A172 (cell line): Measurements from ENCODE around the gene LRRC3C. TPM values are rescaled to one million over a fixed set of nuclear protein-coding genes. Genes with fewer than 3 reads are reported as not detected.
"Not testable (repeated sequence)": the region's sequence is repeated elsewhere in the genome, so short reads cannot be mapped to it uniquely, and the experiment has no call there.

Experiments used
- DNase-seq: peaks from one replicate; pipeline ENCODE4 v3.0.0-alpha.2; 2015; ENCODE audit warnings: low spot score
- total RNA-seq: library from RNA; depleted of rRNA; stranded (reverse); fragments of >200 nt; shearing (Covaris generic); gene quantifications from 2 replicates; pipeline ENCODE4 v1.2.3, GENCODE V29; 2014; rRNA removed

The LRRC3C gene
- not detected in 2 replicates for total RNA-seq

GRCh38 chr17:39927101-39927928 lies at the start of gene LRRC3C, which contains the start of gene ORMDL3:
Gene LRRC3C (plus strand): TSS chr17:39927732. CDS start chr17:39941524, 13,792 bp downstream.
Gene ORMDL3 (minus strand): TSS chr17:39927601. CDS start chr17:39924203, 3,398 bp downstream.
- peak; percentile 88 for DNase-seq

- DNase-seq: not testable (repeated sequence)
Measured at GRCh38 chr17:39886102-39886501, 41.4 kb upstream of the LRRC3C start.

- DNase-seq: no peak
Measured at GRCh38 chr17:39887078-39887477, 40.5 kb upstream of the LRRC3C start.

DNA sequence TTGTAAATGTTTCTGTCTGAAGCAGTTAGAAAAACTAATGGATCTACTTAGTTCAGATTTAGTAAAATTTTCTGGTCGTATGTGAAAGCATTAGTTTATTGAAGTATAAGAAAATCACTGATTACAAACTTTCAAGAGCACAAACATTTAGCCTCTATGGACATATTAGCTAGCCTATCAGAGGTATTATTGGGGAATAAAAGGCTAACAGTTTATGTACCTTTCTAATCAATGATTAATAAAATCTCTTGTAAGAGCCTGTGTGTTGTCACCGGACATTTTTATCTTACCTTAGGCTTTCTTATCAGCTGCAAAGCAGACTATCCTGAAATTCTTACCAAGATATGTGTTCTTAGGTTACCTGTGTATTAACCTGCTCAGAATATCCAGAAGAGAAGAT lies 38.3 kb upstream of the LRRC3C start:
- no peak for DNase-seq

- no peak for DNase-seq
Measured at GRCh38 chr17:39894681-39895376, 32.7 kb upstream of the LRRC3C start.

GRCh38 chr17:39898088-39898487 lies 29.4 kb upstream of the LRRC3C start:
- no peak for DNase-seq

DNA sequence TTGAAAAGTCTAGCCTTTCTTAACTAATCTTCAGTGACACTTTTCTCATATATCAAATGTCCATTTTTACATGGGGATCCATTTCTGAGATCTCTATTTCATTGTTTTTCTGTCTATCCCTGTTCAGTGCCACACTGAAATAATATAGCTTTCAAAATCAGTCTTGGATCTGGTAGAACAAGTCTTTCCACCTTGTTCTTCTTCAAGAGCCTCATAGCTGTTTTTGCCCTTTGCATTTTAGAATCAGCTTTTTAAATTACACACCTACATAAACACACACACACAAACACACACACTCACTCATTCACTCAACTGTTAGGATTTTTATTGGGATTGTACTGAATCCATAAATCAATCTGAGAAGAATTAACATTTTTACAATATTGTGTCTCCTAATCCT lies 28.3 kb upstream of the LRRC3C start:
- DNase-seq: no peak

DNA sequence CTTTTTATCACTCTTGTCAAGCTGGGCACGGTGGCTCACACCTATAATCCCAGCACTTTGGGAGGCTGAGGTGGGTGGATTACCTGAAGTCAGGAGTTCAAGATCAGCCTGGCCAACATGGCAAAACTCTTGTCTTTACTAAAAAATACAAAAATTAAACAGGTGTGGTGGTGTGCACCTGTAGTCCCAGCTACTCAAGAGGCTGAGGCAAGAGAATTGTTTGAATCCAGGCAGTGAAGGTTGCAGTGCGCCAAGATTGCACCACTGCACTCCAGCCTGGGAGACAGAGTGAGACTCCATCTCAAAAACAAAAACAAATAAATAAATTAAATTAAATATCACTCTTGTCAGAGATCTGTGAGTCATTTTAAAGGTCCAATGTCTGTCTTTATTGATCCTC lies 25.5 kb upstream of the LRRC3C start:
- not testable (repeated sequence) for DNase-seq

GRCh38 chr17:39903158-39903884 lies 24.2 kb upstream of the LRRC3C start:
- no peak for DNase-seq

DNA sequence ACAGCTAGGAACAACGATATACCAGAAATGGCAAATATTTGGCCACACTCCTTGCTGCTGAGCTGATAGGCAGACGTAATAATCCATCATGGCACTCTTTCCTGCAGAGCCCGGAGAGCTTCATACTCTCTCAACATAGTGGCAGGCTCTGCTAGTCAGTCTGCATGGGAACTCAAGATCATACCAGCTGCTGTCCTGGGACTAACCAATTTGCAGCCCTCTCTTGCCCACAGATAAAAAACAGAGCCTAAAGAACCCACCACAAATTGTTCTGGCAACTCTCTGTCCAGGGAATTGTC lies 22.6 kb upstream of the LRRC3C start:
- no peak for DNase-seq

- no peak for DNase-seq
Measured at GRCh38 chr17:39908789-39909352, 18.7 kb upstream of the LRRC3C start.

DNA sequence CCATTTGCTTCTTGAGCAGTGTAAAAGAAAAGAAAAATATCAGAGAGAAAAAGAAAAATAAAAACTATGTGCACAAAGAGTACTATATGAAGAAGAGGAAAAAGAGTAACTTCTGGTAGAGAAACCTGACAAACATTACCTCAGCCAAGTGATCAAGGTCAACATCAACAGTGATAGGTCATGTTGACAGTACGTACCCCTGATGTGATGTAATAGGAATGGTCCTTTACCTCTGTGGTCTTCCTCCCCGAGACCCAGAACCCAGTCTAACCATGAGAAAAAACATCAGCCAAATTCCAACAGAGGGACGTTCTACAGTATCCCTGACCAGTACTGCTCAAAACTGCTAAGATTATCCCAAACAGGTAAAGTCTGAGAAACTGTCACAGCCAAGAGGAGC lies 13.5 kb upstream of the LRRC3C start:
- no peak for DNase-seq

DNA sequence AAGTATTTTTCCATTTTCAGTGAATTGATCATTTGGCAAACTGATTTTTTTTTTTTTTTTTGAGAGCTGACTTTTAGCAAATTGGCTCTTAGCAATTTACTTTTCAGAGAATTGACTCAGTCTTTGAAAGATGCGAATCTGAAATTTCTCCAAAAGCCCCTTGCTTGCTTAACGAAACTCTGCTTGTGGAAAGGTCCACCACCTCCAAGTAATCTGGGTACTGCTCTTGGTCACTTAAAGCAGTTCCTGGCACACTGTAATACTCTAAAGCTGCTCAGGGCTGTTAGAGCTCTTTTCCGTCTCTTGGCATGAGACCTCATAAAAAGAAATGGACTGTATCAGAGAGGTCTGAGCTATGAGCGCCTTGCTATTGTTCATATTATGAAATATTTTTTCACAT lies 12.0 kb upstream of the LRRC3C start:
- DNase-seq: no peak

- DNase-seq: no peak
Measured at GRCh38 chr17:39916918-39917317, 10.6 kb upstream of the LRRC3C start.

GRCh38 chr17:39919087-39919683 lies 8.3 kb upstream of the LRRC3C start:
- DNase-seq: no peak

- DNase-seq: no peak
Measured at GRCh38 chr17:39920218-39921210, 7.0 kb upstream of the LRRC3C start.

- no peak for DNase-seq
Measured at GRCh38 chr17:39921323-39921722, 6.2 kb upstream of the LRRC3C start.

DNA sequence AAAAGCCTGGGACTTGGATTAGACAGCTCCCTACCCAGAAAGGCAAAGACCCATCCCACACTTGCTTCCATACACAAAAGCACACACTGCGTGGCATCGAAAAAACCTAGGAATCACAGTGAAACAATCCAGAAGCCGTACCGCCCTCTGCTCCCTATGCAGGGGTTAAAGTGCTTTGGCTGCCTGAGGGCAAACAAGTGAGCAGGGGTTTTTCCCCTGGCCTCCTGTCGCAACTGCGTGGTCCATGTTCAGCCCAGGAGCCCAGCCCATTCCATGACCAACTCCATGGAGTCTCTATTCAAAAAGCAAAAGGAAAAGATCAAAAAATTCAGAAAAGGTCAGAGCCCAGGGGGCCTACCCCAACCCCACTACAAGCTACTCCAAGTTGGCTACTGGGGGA lies 5.5 kb upstream of the LRRC3C start:
- no peak for DNase-seq

GRCh38 chr17:39923230-39923629 lies 4.3 kb upstream of the LRRC3C start:
- DNase-seq: no peak

- no peak for DNase-seq
Measured at GRCh38 chr17:39923836-39924690, 3.5 kb upstream of the LRRC3C start.
